Fibroblast of lung (primary cell): ENCODE results near the gene LRRC8D. TPM values are rescaled to one million over a fixed set of nuclear protein-coding genes. Genes with fewer than 3 reads are reported as not detected.

Experiments used
- DNase-seq, 2 donors: peaks; one replicate each; pipeline versions ENCODE4 v3.0.0 to v3.0.0-alpha.2; 2010; ENCODE audit warnings: low read depth in 2 of 2
- H2AFZ ChIP-seq: 2 replicates; pipeline ENCODE4 v1.5.1; 2012; ENCODE audit warnings: low read length, control low read depth, inconsistent platforms
- H3K27ac ChIP-seq: 2 replicates; pipeline ENCODE4 v1.5.1; 2011; ENCODE audit warnings: low read length, control low read depth; ENCODE audit not compliant: insufficient read depth
- H3K27me3 ChIP-seq: 2 replicates; pipeline ENCODE4 v1.5.1; 2011; ENCODE audit warnings: mild to moderate bottlenecking, low read length; ENCODE audit not compliant: control insufficient read depth, insufficient read depth
- H3K36me3 ChIP-seq: 2 replicates; pipeline ENCODE4 v1.5.1; 2011; ENCODE audit warnings: low read length; ENCODE audit not compliant: control insufficient read depth, insufficient read depth
- H3K4me1 ChIP-seq: 2 replicates; pipeline ENCODE4 v1.5.1; 2011; ENCODE audit warnings: low read length; ENCODE audit not compliant: control insufficient read depth, insufficient read depth; ENCODE audit errors: extremely low read depth
- H3K4me2 ChIP-seq: 2 replicates; pipeline ENCODE4 v1.5.1; 2011; ENCODE audit warnings: low read length, control low read depth; ENCODE audit not compliant: insufficient read depth; ENCODE audit errors: extremely low read depth
- H3K4me3 ChIP-seq, 4 experiments: fragments of 200-600 bp in 1 of 4; sonication (generic) in 1 of 4; replicated peaks in 1 of 4; 2 replicates each; pipeline ENCODE4 v1.5.1; 2011 to 2016; ENCODE audit warnings: low read length in 4 of 4, low read depth in 3 of 4, mild to moderate bottlenecking in 3 of 4, control low read depth in 2 of 4, inconsistent platforms in 1 of 4, mixed read lengths in 1 of 4; ENCODE audit not compliant: insufficient read depth in 1 of 4; ENCODE audit errors: control extremely low read depth in 1 of 4
- H3K79me2 ChIP-seq: 2 replicates; pipeline ENCODE4 v1.5.1; 2012; ENCODE audit warnings: mild to moderate bottlenecking, low read length, inconsistent platforms; ENCODE audit not compliant: control insufficient read depth, insufficient read depth
- H3K9ac ChIP-seq: 2 replicates; pipeline ENCODE4 v1.5.1; 2011; ENCODE audit warnings: mild to moderate bottlenecking, low read length, control low read depth; ENCODE audit not compliant: insufficient read depth
- H3K9me3 ChIP-seq: 2 replicates; pipeline ENCODE4 v1.5.1; 2012; ENCODE audit warnings: low read depth, low read length; ENCODE audit not compliant: control insufficient read depth, insufficient read depth
- H4K20me1 ChIP-seq: 2 replicates; pipeline ENCODE4 v1.5.1; 2011; ENCODE audit warnings: low read length; ENCODE audit not compliant: control insufficient read depth, insufficient read depth; ENCODE audit errors: extremely low read depth
- EZH2 ChIP-seq: IDR thresholded peaks from 2 replicates; pipeline ENCODE4 v1.5.1; 2012; ENCODE audit warnings: low read length, control low read depth, mild to moderate bottlenecking; ENCODE audit errors: missing control alignments
- polyA plus RNA-seq, 2 donors: library from polyadenylated mRNA; depleted of rRNA in 1 of 2; stranded (reverse) in 1 of 2; unstranded in 1 of 2; fragments of >200 nt; gene quantifications; 2 replicates each; pipeline ENCODE4 v1.2.1, GENCODE V29; 2011 to 2012; ENCODE audit warnings: missing spikeins in 1 of 2
- total RNA-seq: library from RNA; depleted of rRNA; stranded (reverse); fragments of >200 nt; gene quantifications from 2 replicates; pipeline ENCODE4 v1.2.1, GENCODE V29; 2014
- TF ChIP-seq, protein P1 (sequence below), 2 donors: IDR thresholded peaks in 1 of 2; conservative IDR thresholded peaks in 1 of 2; 1 replicate in 1 of 2; 2 replicates in 1 of 2; pipeline ENCODE4 v1.5.1; 2011 to 2012; ENCODE audit warnings: low read length in 2 of 2, control low read depth in 1 of 2, inconsistent platforms in 1 of 2, low read depth in 1 of 2, mild to moderate bottlenecking in 1 of 2

The LRRC8D gene
- total and polyA plus RNA-seq, 2 donors (not counting 1 experiment from before 2014, with no cell fraction given): 41.0 to 58.1 TPM

GRCh38 chr1:89822999-89823628 lies 2.3 kb downstream of the LRRC8D start:
- no peaks in the 10 kb centered on the region for H3K79me2 ChIP-seq
- no peaks in the 10 kb centered on the region for H3K36me3 ChIP-seq
- H3K4me2 ChIP-seq: no peak overlapping the region
- H4K20me1 ChIP-seq: no peaks in the 10 kb centered on the region
- H3K4me1 ChIP-seq: no peaks in the 10 kb centered on the region
- H3K27me3 ChIP-seq: no peaks in the 10 kb centered on the region
- H2AFZ ChIP-seq: no peak overlapping the region
- H3K9ac ChIP-seq: no peak overlapping the region
- H3K27ac ChIP-seq: no peak overlapping the region
- DNase-seq: peak in 1 of 2 donors; percentile 77
- H3K9me3 ChIP-seq: no peaks in the 10 kb centered on the region
- peak overlapping the region in 2 of 4 experiments; percentile 62 to 74 for H3K4me3 ChIP-seq
- TF ChIP-seq, protein P1, sequence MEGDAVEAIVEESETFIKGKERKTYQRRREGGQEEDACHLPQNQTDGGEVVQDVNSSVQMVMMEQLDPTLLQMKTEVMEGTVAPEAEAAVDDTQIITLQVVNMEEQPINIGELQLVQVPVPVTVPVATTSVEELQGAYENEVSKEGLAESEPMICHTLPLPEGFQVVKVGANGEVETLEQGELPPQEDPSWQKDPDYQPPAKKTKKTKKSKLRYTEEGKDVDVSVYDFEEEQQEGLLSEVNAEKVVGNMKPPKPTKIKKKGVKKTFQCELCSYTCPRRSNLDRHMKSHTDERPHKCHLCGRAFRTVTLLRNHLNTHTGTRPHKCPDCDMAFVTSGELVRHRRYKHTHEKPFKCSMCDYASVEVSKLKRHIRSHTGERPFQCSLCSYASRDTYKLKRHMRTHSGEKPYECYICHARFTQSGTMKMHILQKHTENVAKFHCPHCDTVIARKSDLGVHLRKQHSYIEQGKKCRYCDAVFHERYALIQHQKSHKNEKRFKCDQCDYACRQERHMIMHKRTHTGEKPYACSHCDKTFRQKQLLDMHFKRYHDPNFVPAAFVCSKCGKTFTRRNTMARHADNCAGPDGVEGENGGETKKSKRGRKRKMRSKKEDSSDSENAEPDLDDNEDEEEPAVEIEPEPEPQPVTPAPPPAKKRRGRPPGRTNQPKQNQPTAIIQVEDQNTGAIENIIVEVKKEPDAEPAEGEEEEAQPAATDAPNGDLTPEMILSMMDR (conservative IDR thresholded peaks at IDR 0.05 in 1 of 2, IDR thresholded peaks at IDR 0.05 in 1 of 2; ENCODE audit: low read depth in 1 of 2, low read length in 2 of 2): no peak
- TF ChIP-seq EZH2: no peak

DNA sequence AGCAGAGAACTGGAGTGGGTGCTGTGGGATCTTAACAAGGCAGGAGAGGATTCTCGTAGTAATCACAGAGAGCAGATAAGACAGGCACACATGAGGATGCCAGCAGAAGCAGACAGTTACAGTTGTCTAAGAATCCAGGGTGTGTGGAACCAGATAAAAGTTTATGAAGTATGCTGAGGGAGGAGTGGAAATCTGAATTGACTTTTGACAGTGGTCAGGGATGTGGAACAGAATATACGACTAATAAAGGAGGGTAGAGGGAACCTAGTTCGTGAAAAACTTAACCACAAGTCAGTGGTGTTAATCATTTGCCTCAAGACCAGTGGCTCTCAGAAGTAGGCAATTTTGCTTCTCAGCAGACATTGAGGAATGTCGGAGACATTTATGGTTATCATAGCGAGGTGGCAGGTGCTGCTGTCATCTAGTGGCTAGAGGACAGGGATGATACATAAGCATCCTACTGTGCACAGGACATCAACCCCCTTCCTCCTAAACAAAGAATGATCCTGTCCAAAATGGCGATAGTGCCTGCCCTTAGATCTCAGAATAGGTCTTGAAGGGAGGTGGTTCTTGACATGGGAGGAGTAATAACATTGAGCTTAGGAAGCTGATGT lies 3.0 kb downstream of the LRRC8D start:
- Histone ChIP-seq H3K9me3 (no peaks in the 10 kb centered on the region), H3K4me2 (no peak overlapping the region), H3K4me1 (no peaks in the 10 kb centered on the region), H3K27me3 (no peaks in the 10 kb centered on the region), H3K4me3 (peak overlapping the region in 1 of 4 experiments; percentile 62), H3K79me2 (no peaks in the 10 kb centered on the region), H3K9ac (no peak overlapping the region), H3K27ac (no peak overlapping the region), H2AFZ (no peak overlapping the region), H4K20me1 (no peaks in the 10 kb centered on the region), H3K36me3 (no peaks in the 10 kb centered on the region)
- TF ChIP-seq, protein P1 (conservative IDR thresholded peaks at IDR 0.05 in 1 of 2, IDR thresholded peaks at IDR 0.05 in 1 of 2; ENCODE audit: low read depth in 1 of 2, low read length in 2 of 2): no peak
- no peak for TF ChIP-seq EZH2
- DNase-seq: no peak

- H3K36me3 ChIP-seq: no peaks in the 10 kb centered on the region
- no peak overlapping the region for H2AFZ ChIP-seq
- TF ChIP-seq EZH2: no peak
- TF ChIP-seq, protein P1 (conservative IDR thresholded peaks at IDR 0.05 in 1 of 2, IDR thresholded peaks at IDR 0.05 in 1 of 2; ENCODE audit: low read depth in 1 of 2, low read length in 2 of 2): no peak
- H3K79me2 ChIP-seq: no peaks in the 10 kb centered on the region
- no peaks in the 10 kb centered on the region for H3K4me1 ChIP-seq
- no peak overlapping the region for H3K4me2 ChIP-seq
- H3K27me3 ChIP-seq: no peaks in the 10 kb centered on the region
- no peak overlapping the region for H3K4me3 ChIP-seq
- no peak overlapping the region for H3K27ac ChIP-seq
- no peaks in the 10 kb centered on the region for H4K20me1 ChIP-seq
- DNase-seq: no peak
- H3K9ac ChIP-seq: no peak overlapping the region
- H3K9me3 ChIP-seq: no peaks in the 10 kb centered on the region
Observed at GRCh38 chr1:89826594-89826993, 5.8 kb downstream of the LRRC8D start.
